Lung microvascular endothelial cell (primary cell): ENCODE results near the gene HSPA9. TPM values are rescaled to one million over a fixed set of nuclear protein-coding genes. Genes with fewer than 3 reads are reported as not detected.

Experiments
- DNase-seq, 2 donors: peaks; one replicate each; pipeline versions ENCODE4 v3.0.0 to v3.0.0-alpha.2; 2010; ENCODE audit warnings: low read depth in 2 of 2
- total RNA-seq: library from RNA; depleted of rRNA; stranded (reverse); fragments of >200 nt; gene quantifications from 2 replicates; pipeline ENCODE4 v1.2.1, GENCODE V29; 2014

Gene HSPA9
- total RNA-seq, 1 donor from 2014 or later: 187 TPM

DNA sequence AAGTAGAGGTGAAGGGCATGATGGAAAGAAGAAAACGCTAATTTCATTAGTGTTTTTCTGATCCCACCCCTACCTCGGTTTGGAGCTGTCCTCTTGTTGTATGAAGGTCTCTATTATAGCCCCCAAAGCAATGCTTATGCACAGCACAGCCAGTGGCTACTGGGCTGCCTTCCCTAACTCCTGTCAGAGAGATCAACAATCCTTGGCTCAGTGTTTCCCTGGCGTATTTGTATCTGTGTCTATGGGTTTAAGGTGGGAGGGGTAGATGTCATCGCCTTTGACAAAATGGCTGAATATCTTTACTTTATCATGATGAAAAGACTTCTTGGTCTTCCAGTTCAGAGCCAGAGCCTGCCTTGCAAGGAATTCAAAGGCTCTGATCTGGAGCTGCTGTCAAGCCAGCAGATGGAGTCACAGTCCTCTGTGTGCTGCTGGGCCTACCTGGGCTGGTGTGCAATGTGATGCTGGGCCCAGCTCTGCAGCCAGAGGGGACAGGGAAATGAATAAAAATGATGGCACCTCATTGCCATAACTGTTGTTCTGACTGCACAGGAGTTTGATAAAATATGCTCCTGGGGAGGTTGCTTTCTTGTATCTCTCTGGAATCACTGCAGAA is 20.1 kb upstream of the HSPA9 start:
- DNase-seq: no peak

DNA sequence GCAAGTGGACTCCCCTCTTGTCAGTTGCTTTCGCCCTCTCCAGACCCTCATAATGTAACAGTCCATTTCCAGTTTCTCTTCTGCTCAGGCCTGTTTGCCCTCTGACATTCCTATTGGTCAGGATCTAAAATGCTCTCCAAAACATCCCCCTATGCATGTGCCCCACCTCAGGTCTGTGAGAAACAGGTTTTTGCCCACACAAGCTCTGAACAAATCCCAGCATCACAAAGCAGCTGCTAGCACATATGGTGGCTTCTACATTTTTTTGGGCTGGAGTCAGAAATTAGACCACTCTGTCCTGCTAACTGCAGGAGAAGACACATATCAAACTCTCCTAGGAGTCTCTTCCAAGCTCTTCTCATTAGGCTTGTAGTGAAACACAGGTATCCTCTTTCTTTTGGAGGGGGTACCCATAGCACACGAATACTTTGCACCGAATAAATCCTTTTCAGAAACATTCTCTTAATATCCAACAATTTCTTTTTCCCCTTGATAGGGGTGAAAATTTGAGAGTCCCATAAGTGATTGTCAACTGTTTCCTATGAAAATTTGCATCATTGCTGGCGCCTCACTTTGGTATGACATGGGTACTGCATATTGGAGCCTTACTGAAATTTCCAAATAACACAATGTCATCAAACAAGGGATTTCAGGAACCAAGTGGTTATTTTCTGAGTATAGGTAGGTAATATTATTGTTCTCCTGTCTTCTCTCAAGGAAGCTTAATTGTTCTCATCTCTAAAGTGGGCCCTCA is 19.3 kb upstream of the HSPA9 start:
- DNase-seq: no peak

DNA sequence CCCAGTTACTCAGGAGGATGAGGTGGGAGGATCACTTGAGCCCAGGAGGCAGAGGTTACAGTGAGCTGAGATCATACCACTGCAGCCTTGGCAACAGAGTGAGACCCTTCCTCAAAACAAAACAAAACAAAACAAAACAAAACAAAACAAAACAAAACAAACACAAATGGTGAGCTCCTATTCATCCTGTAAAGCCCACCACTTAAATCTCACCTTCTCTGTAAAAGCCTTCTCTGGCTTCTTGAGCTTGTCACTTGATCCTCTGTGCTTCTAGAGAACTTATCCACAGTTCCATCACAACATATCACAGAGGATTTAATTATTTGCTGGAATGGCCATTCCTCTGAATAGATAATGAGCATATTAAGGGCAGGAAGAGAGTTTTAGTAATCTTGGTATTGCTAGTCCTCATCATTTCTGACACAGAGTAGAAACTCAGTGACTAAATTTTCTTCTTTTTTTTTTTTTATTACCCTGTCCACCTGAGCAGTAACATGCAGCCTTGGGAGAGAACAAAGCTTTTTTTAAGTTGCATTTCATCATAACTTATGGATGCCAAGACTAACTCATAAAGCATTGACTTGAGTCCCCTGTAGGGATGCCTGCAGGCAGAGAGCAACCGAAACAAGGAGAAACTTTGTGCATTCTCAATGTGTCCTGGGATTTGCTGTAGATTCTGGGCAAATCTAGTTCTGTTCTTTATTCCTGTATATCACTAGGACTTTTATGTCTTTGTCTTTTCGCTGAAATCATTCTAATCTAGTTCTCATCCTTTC is 13.0 kb upstream of the HSPA9 start:
- DNase-seq: no peak

GRCh38 chr5:138585157-138585556 is 10.0 kb upstream of the HSPA9 start:
- DNase-seq: no peak

DNA sequence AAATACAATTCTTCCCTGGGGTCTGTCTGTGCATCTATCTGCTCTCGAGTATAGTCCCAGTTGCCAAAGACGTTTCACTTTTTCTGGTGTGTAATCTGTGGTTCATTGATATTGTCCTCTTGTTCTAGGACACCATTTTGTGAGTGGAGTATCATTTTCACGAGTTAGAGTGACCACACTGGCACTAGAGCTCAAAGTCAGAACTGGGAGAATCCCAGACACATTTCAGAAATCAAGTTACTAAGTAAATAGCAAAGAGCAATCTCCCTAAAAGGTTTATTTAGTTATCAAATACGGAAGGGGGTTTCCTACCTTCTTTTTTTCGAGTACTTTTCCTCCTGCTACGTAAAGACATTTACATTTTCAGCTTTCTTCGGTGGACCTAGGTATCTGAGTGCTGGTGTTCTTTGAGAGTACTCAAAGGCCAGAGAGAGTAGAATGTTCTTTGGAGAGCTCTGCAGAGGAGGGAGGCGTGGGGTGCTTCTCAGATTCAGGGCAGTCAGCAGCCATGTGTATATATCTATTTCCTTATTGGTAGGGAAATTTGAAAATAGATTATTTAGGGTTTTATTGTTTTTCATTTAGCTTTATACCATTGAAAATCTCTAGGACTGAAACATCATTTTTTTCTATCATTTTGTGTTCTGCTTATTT is 8.9 kb upstream of the HSPA9 start:
- no peak for DNase-seq

GRCh38 chr5:138582959-138583358 is 7.8 kb upstream of the HSPA9 start:
- DNase-seq: no peak

DNA sequence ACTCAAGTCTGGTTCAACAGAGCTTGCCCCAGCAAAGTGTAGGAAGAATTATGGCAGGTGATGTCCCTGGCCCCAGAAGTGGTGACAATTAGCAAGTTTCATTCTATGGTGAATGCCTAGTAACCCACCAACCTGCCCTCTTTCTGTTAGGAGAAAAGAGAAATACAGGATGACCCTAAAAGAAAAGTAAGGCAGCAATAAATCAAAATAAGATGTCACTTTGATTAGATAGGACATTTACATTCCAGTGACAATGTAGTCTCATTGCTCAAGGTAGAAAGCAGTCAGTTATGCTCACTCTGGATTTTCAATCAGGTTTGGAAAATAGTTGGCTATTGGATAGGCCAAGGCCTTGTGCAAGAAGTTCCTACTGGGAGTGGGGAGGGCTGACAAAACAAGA is 5.6 kb upstream of the HSPA9 start:
- no peak for DNase-seq

DNA sequence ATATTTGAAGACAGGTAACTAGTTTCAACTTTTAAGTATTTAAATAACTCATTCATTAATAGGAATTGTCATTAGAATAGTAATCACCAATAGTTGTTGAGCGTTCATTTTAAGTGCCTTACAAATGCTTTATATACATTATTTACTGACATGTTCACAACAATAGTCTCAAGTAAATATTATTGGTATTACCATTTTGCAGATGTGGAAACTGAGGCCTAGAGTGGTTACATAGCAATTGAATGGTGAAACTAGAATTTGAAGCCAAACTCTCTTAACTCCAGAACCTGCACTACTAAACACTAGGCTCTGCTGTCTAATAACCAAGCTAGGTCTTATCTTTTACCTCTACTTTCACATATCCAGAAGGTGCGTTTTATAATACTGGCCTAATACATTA is 4.8 kb upstream of the HSPA9 start:
- DNase-seq: no peak

GRCh38 chr5:138579517-138579863 is 4.3 kb upstream of the HSPA9 start:
- no peak for DNase-seq

GRCh38 chr5:138577452-138577851 is 2.3 kb upstream of the HSPA9 start:
- no peak for DNase-seq

DNA sequence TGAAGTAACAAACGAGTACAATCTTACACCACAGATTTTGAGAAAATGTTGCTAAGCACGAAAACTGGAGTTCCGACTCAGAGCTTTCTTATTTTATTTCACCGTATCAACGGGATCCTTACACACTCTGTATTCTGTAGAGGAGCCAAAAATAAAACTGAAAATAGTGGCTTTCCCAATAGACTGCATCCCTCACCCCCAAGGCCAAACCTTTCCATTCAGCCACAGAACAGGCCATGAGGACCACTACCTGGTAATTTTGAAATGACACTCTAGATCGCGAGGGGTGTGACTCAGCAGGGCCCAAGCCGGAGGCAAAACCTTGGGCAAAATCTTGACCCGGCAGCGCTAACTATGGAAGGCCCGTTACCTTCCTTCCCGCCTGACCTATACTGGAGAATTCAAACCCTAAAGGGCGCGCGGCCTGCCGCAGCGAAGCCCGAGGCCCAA is 432 bp downstream of the HSPA9 start:
- DNase-seq: peak in 1 of 2 donors; percentile 40

DNA sequence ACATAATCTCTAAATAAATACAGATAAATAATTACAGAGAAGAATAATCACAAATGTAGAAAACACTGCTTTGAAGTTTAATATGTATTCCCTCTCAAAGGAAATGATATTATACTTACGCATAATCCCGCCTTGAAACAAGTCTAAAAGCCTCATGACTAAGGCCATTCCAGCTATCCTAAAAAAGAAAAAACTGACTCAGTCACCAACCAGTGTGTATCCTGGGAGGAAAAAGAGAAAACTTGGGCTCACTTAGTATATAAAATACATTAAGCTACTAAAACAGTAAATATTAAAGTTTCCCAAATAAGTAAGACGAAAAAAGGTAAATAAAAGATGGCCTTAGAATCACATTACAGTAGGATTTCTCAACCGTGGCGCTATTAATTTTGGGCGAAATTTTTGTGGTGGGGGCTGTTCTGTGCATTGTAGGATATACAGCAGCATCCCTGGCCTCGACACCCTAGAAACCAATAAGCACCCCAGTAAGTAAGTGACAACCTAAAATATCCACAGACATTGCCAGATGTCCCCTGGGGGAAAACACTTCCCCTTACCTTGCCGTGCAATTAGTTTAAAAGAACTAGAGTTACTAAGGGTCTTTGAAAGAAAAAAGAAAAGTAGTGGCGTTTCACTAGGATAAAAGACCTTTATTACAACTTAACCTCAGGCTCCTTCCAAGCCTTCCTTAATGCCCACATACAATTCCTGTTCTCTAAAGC is 1.1 kb downstream of the HSPA9 start:
- peak in 1 of 2 donors; percentile 50 for DNase-seq

DNA sequence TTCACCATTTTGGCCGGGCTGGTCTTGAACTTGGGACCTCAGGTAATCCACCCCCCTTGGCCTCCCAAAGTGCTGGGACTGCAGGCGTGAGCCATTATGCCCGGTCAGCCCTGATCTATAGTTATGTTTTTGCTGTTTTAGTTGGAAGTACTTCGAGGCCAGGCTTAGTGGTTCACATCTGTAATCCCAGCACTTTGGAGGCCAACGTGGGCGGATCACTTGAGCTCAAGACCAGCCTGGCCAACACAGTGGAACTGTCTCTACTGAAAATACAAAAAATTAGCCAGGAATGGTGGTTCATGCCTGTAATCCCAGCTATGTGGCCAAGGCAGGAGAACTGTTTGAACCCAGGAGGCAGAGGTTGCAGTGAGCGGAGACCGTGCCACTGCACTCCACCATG is 2.0 kb downstream of the HSPA9 start:
- DNase-seq: no peak

DNA sequence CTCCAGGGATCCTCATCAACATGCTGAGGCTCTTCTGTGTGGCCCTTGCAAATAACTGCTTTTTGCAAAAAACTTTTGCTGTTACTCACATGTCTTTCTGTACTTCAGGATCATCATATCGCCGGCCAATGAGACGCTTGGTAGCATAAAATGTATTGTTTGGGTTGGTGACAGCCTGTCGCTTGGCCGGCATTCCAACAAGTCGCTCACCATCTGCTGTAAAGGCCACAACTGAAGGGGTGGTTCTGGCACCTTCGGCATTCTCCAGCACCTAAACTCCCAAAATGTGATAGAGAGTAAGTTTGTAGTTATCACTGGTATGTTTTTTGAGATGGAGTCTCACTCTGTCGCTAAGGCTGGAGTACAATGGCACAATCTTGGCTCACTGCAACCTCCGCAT is 4.3 kb downstream of the HSPA9 start:
- DNase-seq: no peak

DNA sequence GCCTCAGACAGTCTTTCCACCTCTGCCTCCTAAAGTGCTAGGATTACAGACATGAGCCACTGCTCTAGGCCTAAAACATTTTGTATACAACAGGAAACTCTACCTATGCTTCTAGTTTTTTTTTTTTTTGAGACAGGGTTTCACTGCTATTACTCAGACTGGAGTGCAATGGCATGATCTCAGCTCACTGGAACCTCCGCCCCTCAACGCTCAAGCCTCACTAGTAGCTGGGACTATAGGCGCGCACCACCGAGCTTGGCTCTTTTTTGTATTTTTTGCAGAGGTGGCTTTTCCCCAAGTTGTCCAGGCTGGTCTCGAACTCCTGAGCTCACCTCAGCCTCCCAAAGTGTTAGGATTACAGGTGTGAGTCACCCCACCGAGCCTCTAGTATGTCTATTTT is 5.4 kb downstream of the HSPA9 start:
- no peak for DNase-seq

DNA sequence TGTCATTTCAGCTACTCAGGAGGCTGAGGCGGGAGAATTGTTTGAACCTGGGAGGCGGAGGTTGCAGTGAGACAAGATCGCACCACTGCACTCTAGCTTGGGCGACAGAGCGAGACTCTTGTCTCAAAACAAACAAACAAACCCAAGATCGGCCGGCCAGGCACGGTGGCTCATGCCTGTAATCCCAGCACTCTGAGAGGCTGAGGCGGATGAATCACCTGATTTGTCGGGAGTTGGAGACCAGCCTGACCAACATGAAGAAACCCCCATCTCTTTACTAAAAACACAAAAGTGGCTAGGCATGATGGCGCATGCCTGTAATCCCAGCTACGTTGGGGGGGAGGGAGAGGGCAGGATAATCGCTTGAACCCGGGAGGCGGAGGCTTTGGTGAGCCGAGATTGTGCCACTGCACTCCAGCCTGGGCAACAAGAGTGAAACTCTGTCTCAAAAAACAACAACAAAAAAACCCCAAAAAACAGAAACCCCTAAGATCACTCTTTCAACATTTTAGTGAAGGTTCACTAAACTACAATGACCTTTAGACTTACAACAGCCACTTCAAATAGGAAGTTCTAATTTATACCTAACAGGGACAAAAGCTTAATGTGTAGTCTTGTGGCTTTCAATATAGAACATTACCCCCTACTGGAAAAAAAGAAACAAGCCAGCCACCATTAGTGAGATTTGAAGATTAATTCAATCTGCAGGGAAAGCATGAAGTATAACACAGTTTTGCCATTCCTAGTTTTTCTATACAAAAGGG is 7.0 kb downstream of the HSPA9 start:
- no peak for DNase-seq

DNA sequence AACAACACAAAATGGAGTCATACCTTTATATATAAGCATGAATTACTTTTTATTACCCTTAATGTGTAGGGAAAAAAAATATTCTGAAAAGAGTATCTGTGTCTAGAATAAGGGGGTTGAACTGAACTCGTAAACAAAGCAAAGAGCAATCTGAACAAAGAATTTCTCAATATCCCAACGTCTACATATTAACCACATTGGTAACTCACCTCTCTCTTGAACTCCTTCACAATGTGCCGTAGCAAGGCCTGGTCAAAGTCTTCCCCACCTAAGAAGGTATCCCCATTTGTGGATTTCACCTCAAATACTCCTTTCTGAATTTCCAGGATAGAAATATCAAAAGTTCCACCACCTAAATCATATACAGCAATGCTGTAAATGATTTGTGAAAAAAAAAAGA is 8.4 kb downstream of the HSPA9 start:
- DNase-seq: no peak

- DNase-seq: no peak
These were observed 9.9 kb downstream of the HSPA9 start for GRCh38 chr5:138565100-138565821.

GRCh38 chr5:138564242-138564641 is 11.0 kb downstream of the HSPA9 start:
- no peak for DNase-seq
